HEK293 (cell line): ENCODE data around the gene NASP.

ENCODE experiments used
- CTCF ChIA-PET: fragments of 350-600 bp; formaldehyde crosslinking; extraction: SDS; loops from one replicate; lab custom pipeline; 2021; ENCODE audit warnings: antibody characterized with exemption; lab: Yijun Ruan, JAX
- POLR2A ChIA-PET: fragments of 300-600 bp; formaldehyde crosslinking; extraction: SDS; loops from one replicate; lab custom pipeline; 2020; ENCODE audit warnings: antibody characterized with exemption, inconsistent platforms; lab: Yijun Ruan, JAX
- H3K27ac ChIP-seq: fragments of 200-500 bp; sonication (Bioruptor generic); 2 replicates; pipeline ENCODE4 v1.5.1; 2014; ENCODE audit warnings: low read depth, low read length, control low read depth, inconsistent platforms; ENCODE audit errors: extremely low read depth
- H3K36me3 ChIP-seq, 2 experiments: fragments of 200-500 bp in 1 of 2; sonication (Bioruptor generic) in 1 of 2; 1 replicate in 1 of 2; 2 replicates in 1 of 2; pipeline ENCODE4 v1.5.1; 2014 to 2017; ENCODE audit warnings: inconsistent platforms in 2 of 2, low read length in 2 of 2; ENCODE audit not compliant: control insufficient read depth in 2 of 2, insufficient read depth in 1 of 2
- H3K4me1 ChIP-seq: fragments of 200-500 bp; sonication (Bioruptor generic); 2 replicates; pipeline ENCODE4 v1.5.1; 2014; ENCODE audit warnings: mild to moderate bottlenecking, low read length, inconsistent platforms; ENCODE audit not compliant: control insufficient read depth, insufficient read depth
- H3K4me3 ChIP-seq: 2 replicates; pipeline ENCODE4 v1.5.1; 2011; ENCODE audit warnings: low read depth, mild to moderate bottlenecking, control low read depth, low read length, moderate library complexity
- H3K9me3 ChIP-seq: fragments of 200-500 bp; sonication (Bioruptor generic); 2 replicates; pipeline ENCODE4 v1.5.1; 2014; ENCODE audit warnings: low read depth, low read length, inconsistent platforms; ENCODE audit not compliant: control insufficient read depth, insufficient read depth
- HOXC10 ChIP-seq: sonication (generic); formaldehyde crosslinking; IDR thresholded peaks from 2 replicates; pipeline ENCODE4 v1.8.1; 2023; ENCODE audit warnings: mild to moderate bottlenecking, missing genetic modification reagents
- MYNN ChIP-seq: fragments of 450-650 bp; formaldehyde crosslinking; IDR thresholded peaks from 2 replicates; pipeline ENCODE4 v1.5.1; 2016; ENCODE audit warnings: missing biosample characterization, missing genetic modification characterization, borderline replicate concordance
- PRDM10 ChIP-seq: fragments of 450-650 bp; formaldehyde crosslinking; IDR thresholded peaks from 2 replicates; pipeline ENCODE4 v1.5.1; 2016; ENCODE audit warnings: missing biosample characterization, missing genetic modification characterization
- TCF7L2 ChIP-seq: IDR thresholded peaks from 2 replicates; pipeline ENCODE4 v1.6.1; 2011; ENCODE audit warnings: low read depth, mild to moderate bottlenecking, inconsistent platforms, low read length, moderate library complexity, borderline replicate concordance
- YY2 ChIP-seq: fragments of 450-650 bp; formaldehyde crosslinking; IDR thresholded peaks from 2 replicates; pipeline ENCODE4 v1.5.1; 2016; ENCODE audit warnings: missing biosample characterization, missing genetic modification characterization
- ZFP37 ChIP-seq: fragments of 450-650 bp; formaldehyde crosslinking; IDR thresholded peaks from 2 replicates; pipeline ENCODE4 v1.5.1; 2016; ENCODE audit warnings: missing biosample characterization, missing genetic modification characterization
- ZNF121 ChIP-seq: fragments of 450-650 bp; formaldehyde crosslinking; IDR thresholded peaks from 2 replicates; pipeline ENCODE4 v1.5.1; 2016; ENCODE audit warnings: missing biosample characterization, missing genetic modification characterization
- ZNF146 ChIP-seq: fragments of 450-650 bp; formaldehyde crosslinking; IDR thresholded peaks from 2 replicates; pipeline ENCODE4 v1.5.1; 2016; ENCODE audit warnings: missing biosample characterization, missing genetic modification characterization
- ZNF529 ChIP-seq: fragments of 450-650 bp; formaldehyde crosslinking; IDR thresholded peaks from 2 replicates; pipeline ENCODE4 v1.5.1; 2017; ENCODE audit warnings: missing genetic modification characterization, missing biosample characterization; ENCODE audit not compliant: insufficient replicate concordance
- ZNF664 ChIP-seq: fragments of 450-650 bp; formaldehyde crosslinking; IDR thresholded peaks from 2 replicates; pipeline ENCODE4 v1.5.1; 2016; ENCODE audit warnings: missing biosample characterization, missing genetic modification characterization
- ZNF776 ChIP-seq: fragments of 450-650 bp; formaldehyde crosslinking; IDR thresholded peaks from 2 replicates; pipeline ENCODE4 v1.5.0; 2017; ENCODE audit warnings: missing biosample characterization, missing genetic modification characterization, borderline replicate concordance
- TF ChIP-seq, protein P1 (sequence below): fragments of 450-650 bp; formaldehyde crosslinking; IDR thresholded peaks from 2 replicates; pipeline ENCODE4 v1.5.1; 2017; ENCODE audit warnings: missing biosample characterization, missing genetic modification characterization
- TF ChIP-seq, protein P2 (sequence below): fragments of 450-650 bp; formaldehyde crosslinking; IDR thresholded peaks from 2 replicates; pipeline ENCODE4 v1.5.1; 2016; ENCODE audit warnings: missing biosample characterization, missing genetic modification characterization

Gene NASP

DNA sequence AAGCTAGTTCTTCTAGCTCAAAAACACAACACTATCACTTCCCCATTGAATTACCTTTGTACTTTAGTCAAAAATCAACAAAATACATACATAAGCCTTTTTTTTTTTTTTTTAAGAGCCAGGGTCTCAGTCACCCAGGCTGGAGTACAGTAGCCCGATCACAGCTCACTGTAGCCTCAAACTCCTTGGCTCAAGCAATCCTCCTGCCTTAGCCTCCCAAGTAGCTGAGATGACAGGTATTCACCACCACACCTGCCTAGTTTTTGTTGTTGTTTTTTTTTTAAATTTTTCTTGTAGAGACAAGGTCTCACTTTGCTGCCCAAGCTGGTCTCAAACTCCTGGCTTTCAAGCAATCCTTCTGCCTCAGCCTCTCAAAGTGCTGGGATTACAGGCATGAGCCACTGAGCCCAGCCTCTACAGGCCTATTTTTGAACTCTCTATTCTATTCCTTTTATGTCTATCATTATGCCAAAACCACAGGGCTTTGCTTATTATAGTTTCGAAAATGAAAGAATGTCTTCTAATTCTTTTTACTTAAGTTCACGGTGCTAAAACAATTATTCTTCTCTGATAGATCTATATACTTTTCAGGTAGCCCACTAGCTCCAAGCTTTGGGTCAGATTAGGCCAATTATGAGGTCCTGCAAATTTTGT is 72.9 kb downstream of the NASP start:
- TF ChIP-seq YY2 (tag by site-specific recombination) (no peak), MYNN (tag by site-specific recombination) (no peak), PRDM10 (no peak), TCF7L2 (no peak)
- TF ChIP-seq, protein P1, sequence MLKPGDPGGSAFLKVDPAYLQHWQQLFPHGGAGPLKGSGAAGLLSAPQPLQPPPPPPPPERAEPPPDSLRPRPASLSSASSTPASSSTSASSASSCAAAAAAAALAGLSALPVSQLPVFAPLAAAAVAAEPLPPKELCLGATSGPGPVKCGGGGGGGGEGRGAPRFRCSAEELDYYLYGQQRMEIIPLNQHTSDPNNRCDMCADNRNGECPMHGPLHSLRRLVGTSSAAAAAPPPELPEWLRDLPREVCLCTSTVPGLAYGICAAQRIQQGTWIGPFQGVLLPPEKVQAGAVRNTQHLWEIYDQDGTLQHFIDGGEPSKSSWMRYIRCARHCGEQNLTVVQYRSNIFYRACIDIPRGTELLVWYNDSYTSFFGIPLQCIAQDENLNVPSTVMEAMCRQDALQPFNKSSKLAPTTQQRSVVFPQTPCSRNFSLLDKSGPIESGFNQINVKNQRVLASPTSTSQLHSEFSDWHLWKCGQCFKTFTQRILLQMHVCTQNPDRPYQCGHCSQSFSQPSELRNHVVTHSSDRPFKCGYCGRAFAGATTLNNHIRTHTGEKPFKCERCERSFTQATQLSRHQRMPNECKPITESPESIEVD = no peak
- CTCF ChIA-PET = interaction anchor here (0.7 to 1.8 kb wide), 2 partner anchors 12 to 754 kb away, joined by 3 to 7 read pairs; no protein-coding TSS in a partner anchor

DNA sequence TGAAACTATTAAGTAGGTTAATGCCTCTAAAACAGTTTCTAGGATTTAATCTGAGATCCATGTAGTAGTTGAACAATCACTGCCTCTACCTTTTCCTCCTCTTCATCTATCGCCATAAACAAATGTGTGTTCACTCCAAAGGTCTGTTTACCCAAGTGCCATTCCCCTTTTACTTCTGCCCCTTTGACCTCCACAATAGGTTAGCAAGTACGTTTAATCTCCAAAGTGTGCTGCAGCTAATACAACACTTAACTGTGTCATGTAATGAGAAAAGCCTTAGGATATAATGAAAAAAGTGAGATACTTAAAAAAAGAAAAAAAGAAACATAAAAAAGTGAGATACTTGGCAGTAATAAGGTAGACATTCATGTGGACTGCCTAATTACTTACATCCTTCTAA is 74.3 kb downstream of the NASP start:
- H3K4me3 ChIP-seq = no peak overlapping the region
- TF ChIP-seq ZNF529 (tag by site-specific recombination) = no peak
- TF ChIP-seq ZNF664 (tag by site-specific recombination) = peak; percentile 66
- no peak for TF ChIP-seq ZNF776 (tag by site-specific recombination)
- no peak for TF ChIP-seq ZNF146
- no peak for TF ChIP-seq ZFP37 (tag by site-specific recombination)
- TF ChIP-seq, all 188 proteins: peak for 1
- ChIA-PET CTCF (no interaction called here), POLR2A (interaction anchor here (0.6 kb wide), 1 partner anchor 26 kb away, joined by 4 read pairs; no protein-coding TSS in a partner anchor)
- no peaks in the 10 kb centered on the region for H3K4me1 ChIP-seq
- H3K27ac ChIP-seq = no peak overlapping the region
- H3K36me3 ChIP-seq = peaks cover 49 to 79% of the 10 kb centered on the region in 2 experiments
- no peaks in the 10 kb centered on the region for H3K9me3 ChIP-seq

More for the DNA sequence above, 72.9 kb downstream of the NASP start:
- POLR2A ChIA-PET = no interaction called here
- no peaks in the 10 kb centered on the region for H3K9me3 ChIP-seq
- no peak overlapping the region for H3K27ac ChIP-seq
- no peak overlapping the region for H3K4me3 ChIP-seq
- H3K4me1 ChIP-seq = no peaks in the 10 kb centered on the region
- peaks cover 57 to 93% of the 10 kb centered on the region in 2 experiments for H3K36me3 ChIP-seq

GRCh38 chr1:45659222-45659621 is 75.4 kb downstream of the NASP start:
- ChIA-PET CTCF (no interaction called here), POLR2A (no interaction called here)
- TF ChIP-seq ZNF121 (tag by site-specific recombination) (peak; percentile 79), HOXC10 (CRISPR knock-in tag) (no peak)
- TF ChIP-seq, protein P2, sequence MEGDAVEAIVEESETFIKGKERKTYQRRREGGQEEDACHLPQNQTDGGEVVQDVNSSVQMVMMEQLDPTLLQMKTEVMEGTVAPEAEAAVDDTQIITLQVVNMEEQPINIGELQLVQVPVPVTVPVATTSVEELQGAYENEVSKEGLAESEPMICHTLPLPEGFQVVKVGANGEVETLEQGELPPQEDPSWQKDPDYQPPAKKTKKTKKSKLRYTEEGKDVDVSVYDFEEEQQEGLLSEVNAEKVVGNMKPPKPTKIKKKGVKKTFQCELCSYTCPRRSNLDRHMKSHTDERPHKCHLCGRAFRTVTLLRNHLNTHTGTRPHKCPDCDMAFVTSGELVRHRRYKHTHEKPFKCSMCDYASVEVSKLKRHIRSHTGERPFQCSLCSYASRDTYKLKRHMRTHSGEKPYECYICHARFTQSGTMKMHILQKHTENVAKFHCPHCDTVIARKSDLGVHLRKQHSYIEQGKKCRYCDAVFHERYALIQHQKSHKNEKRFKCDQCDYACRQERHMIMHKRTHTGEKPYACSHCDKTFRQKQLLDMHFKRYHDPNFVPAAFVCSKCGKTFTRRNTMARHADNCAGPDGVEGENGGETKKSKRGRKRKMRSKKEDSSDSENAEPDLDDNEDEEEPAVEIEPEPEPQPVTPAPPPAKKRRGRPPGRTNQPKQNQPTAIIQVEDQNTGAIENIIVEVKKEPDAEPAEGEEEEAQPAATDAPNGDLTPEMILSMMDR (tag by site-specific recombination) = no peak
- peaks cover 41 to 69% of the 10 kb centered on the region in 2 experiments for H3K36me3 ChIP-seq
- H3K9me3 ChIP-seq = no peaks in the 10 kb centered on the region
- no peaks in the 10 kb centered on the region for H3K4me1 ChIP-seq
- no peak overlapping the region for H3K27ac ChIP-seq
- no peak overlapping the region for H3K4me3 ChIP-seq
